K562 (cell line): Measurements from ENCODE around the gene DOCK1. TPM values are rescaled to one million over a fixed set of nuclear protein-coding genes. Genes with fewer than 3 reads are reported as not detected.

ENCODE experiments used
- ATAC-seq: fragments of 200-7000 bp; cut with Tn5 transposase; 3 replicates; pipeline ENCODE4 v1.9.1; 2020; ENCODE audit warnings: moderate library complexity
- BruUV-seq: library from RNA; stranded (reverse); fragments of 400-500 nt; replicated peaks from 2 replicates; lab custom pipeline; 2021; lab: Mats Ljungman, UMichigan
- CTCF ChIA-PET: fragments of 300-600 bp; formaldehyde crosslinking; extraction: SDS; loops from one replicate; lab custom pipeline; 2021; ENCODE audit warnings: low intra/inter-chr PET ratio; lab: Yijun Ruan, JAX
- POLR2A ChIA-PET: fragments of 300-600, 350-650 bp; sonication (Branson Sonifier 250); formaldehyde crosslinking; extraction: SDS; loops from one replicate; lab custom pipeline; 2021; ENCODE audit warnings: antibody characterized with exemption, inconsistent platforms; lab: Yijun Ruan, JAX
- DNase-seq, 4 experiments: peaks; one replicate each; pipeline versions ENCODE4 v3.0.0 to v3.0.0-alpha.2; 2011 to 2018; ENCODE audit warnings: low spot score in 3 of 4, mixed read lengths in 3 of 4; ENCODE audit errors: extremely low read depth in 1 of 4
- FAIRE-seq: peaks from 2 replicates; lab custom pipeline; 2011; peaks lifted over from hg19 to GRCh38; lab: Jason Lieb, UNC
- H2AFZ ChIP-seq: 2 replicates; pipeline ENCODE4 v1.6.0; 2011; ENCODE audit warnings: low read depth, low read length, control low read depth, inconsistent platforms
- H3K27ac ChIP-seq: fragments of 200-600 bp; 3 replicates; pipeline ENCODE4 v1.8.0; 2011; ENCODE audit warnings: low read depth, mild to moderate bottlenecking, control low read depth, inconsistent platforms, low read length, moderate library complexity, mixed read lengths; ENCODE audit errors: extremely low read depth
- H3K27me3 ChIP-seq, 2 experiments: fragments of 300-600 bp in 1 of 2; 2 replicates in 1 of 2; 3 replicates in 1 of 2; pipeline versions ENCODE4 v1.6.0 to v1.8.0; 2011; ENCODE audit warnings: inconsistent platforms in 2 of 2, low read length in 2 of 2, mild to moderate bottlenecking in 1 of 2, mixed read lengths in 1 of 2, moderate library complexity in 1 of 2; ENCODE audit not compliant: control insufficient read depth in 2 of 2, insufficient read depth in 2 of 2
- H3K36me3 ChIP-seq: fragments of 300-600 bp; 3 replicates; pipeline ENCODE4 v1.8.0; 2011; ENCODE audit warnings: mild to moderate bottlenecking, low read length, inconsistent platforms; ENCODE audit not compliant: control insufficient read depth, insufficient read depth
- H3K4me1 ChIP-seq, 2 experiments: fragments of 200-600 bp in 1 of 2; replicated peaks in 1 of 2; 2 replicates in 1 of 2; 3 replicates in 1 of 2; pipeline versions ENCODE4 v1.5.1 to v1.8.0; 2011; ENCODE audit warnings: inconsistent platforms in 2 of 2, low read length in 2 of 2, mild to moderate bottlenecking in 1 of 2, mixed read lengths in 1 of 2, moderate library complexity in 1 of 2; ENCODE audit not compliant: control insufficient read depth in 2 of 2, insufficient read depth in 2 of 2
- H3K4me2 ChIP-seq: 2 replicates; pipeline ENCODE4 v1.6.1; 2011; ENCODE audit warnings: low read length, control low read depth, inconsistent platforms, mixed read lengths; ENCODE audit not compliant: insufficient read depth
- H3K4me3 ChIP-seq: fragments of 200-600 bp; sonication (generic), shearing (Covaris generic); 2 replicates; pipeline ENCODE4 v1.5.1; 2016; ENCODE audit warnings: control low read depth, inconsistent platforms
- H3K79me2 ChIP-seq: fragments of 200-600 bp; 3 replicates; pipeline ENCODE4 v1.8.0; 2011; ENCODE audit warnings: low read length, inconsistent platforms; ENCODE audit not compliant: control insufficient read depth, insufficient read depth
- H3K9ac ChIP-seq, 2 experiments: 2 replicates each; pipeline versions ENCODE4 v1.6.0 to v1.6.1; 2011; ENCODE audit warnings: low read depth in 2 of 2, low read length in 2 of 2, control low read depth in 1 of 2, inconsistent platforms in 1 of 2, mild to moderate bottlenecking in 1 of 2, mixed read lengths in 1 of 2; ENCODE audit not compliant: insufficient read depth in 1 of 2
- H3K9me1 ChIP-seq: one replicate; pipeline ENCODE4 v1.6.0; 2011; ENCODE audit warnings: inconsistent platforms, mild to moderate bottlenecking, low read length, moderate library complexity; ENCODE audit not compliant: control insufficient read depth, insufficient read depth
- H3K9me3 ChIP-seq: replicated peaks from 2 replicates; pipeline ENCODE4 v1.5.1; 2011; ENCODE audit warnings: low read depth, low read length, inconsistent platforms; ENCODE audit not compliant: control insufficient read depth, insufficient read depth
- H4K20me1 ChIP-seq: replicated peaks from 2 replicates; pipeline ENCODE4 v1.6.1; 2011; ENCODE audit warnings: low read length, inconsistent platforms, mixed read lengths; ENCODE audit not compliant: control insufficient read depth, insufficient read depth
- CREB5 ChIP-seq: fragments of 250-450 bp; sonication (Bioruptor Pico); IDR thresholded peaks from 2 replicates; pipeline ENCODE4 v1.5.0; 2020; ENCODE audit warnings: mild to moderate bottlenecking
- DDX20 ChIP-seq: fragments of 450-650 bp; IDR thresholded peaks from 2 replicates; pipeline ENCODE4 v1.6.1; 2016; ENCODE audit warnings: missing genetic modification characterization, low read depth, mild to moderate bottlenecking, missing compliant biosample characterization, moderate library complexity
- MNT ChIP-seq, 2 experiments: fragments of 450-650 bp; conservative IDR thresholded peaks; 2 replicates each; pipeline ENCODE4 v1.6.1; 2017; ENCODE audit warnings: mild to moderate bottlenecking in 2 of 2, moderate library complexity in 2 of 2
- REST ChIP-seq, 2 experiments: fragments of 450-650 bp; formaldehyde crosslinking in 1 of 2; IDR thresholded peaks; 2 replicates each; pipeline versions ENCODE4 v1.4.0 to v1.6.1; 2014 to 2020; ENCODE audit warnings: mild to moderate bottlenecking in 2 of 2, borderline replicate concordance in 1 of 2, low read depth in 1 of 2
- TCF7 ChIP-seq: sonication (generic); IDR thresholded peaks from 2 replicates; pipeline ENCODE4 v1.6.1; 2016; ENCODE audit warnings: antibody characterized with exemption, borderline replicate concordance
- TCFL5 ChIP-seq: fragments of 250-450 bp; sonication (Bioruptor Pico); conservative IDR thresholded peaks from 2 replicates; pipeline ENCODE4 v1.6.1; 2021; ENCODE audit warnings: mild to moderate bottlenecking, moderate library complexity, matching md5 sums
- TSC22D4 ChIP-seq: fragments of 450-650 bp; IDR thresholded peaks from 2 replicates; pipeline ENCODE4 v1.6.1; 2016; ENCODE audit warnings: missing genetic modification characterization, missing biosample characterization, control low read depth
- WGBS: fragments of 100-300 bp; shearing (Covaris generic); methylation state at CpG from one replicate; pipeline ENCODE4 v1.1.6; 2016; ENCODE audit warnings: low coverage, mixed read lengths; ENCODE audit not compliant: insufficient coverage; ENCODE audit errors: missing lambda C conversion rate; 5-methylcytosine and 5-hydroxymethylcytosine counted together
- in situ Hi-C: fragments of 300-500 bp; cut with MboI; formaldehyde crosslinking; loops from 4 replicates; pipeline ENCODE4 v1.15.0; 2018; ENCODE audit warnings: inconsistent platforms, mixed read lengths
- intact Hi-C: fragments of 100-400 bp; cut with micrococcal nuclease; formaldehyde crosslinking; loops from 2 replicates; pipeline ENCODE4 v1.14.2; 2022
- polyA plus RNA-seq, 8 experiments: library from polyadenylated mRNA; depleted of rRNA in 4 of 8; stranded (reverse) in 5 of 8; unstranded in 3 of 8; fragments of >200 nt; fragmentation: Nextera tagmentation in 2 of 8; fragmentation: Illumina TruSeq in 1 of 8; extraction: Ambion mirVana in 2 of 8; extraction: Trizol in 1 of 8; gene quantifications; 2 replicates each; pipeline versions ENCODE4 v1.2.1 to v1.2.3, GENCODE V29; 2011 to 2014; ENCODE audit warnings: inconsistent platforms in 1 of 8, missing spikeins in 1 of 8
- total RNA-seq, 7 experiments: library from RNA; depleted of rRNA in 6 of 7; stranded (reverse); fragments of >200 nt in 6 of 7; fragmentation: Illumina TruSeq in 2 of 7; extraction: Trizol in 2 of 7; gene quantifications; 2 replicates each; pipeline versions ENCODE4 v1.2.1 to v1.2.3, GENCODE V29; 2011 to 2021; ENCODE audit warnings: low replicate concordance in 1 of 7

Gene DOCK1
- total and polyA plus RNA-seq, 9 of the 15 experiments (the other 6 are each of a cell fraction or from before 2014, with no cell fraction given): 0.31 TPM; not detected in 8

- no peak for TF ChIP-seq TSC22D4 (tag)
These were observed 322.4 kb downstream of the DOCK1 start (continued) for GRCh38 chr10:127227663-127228062.

GRCh38 chr10:127228195-127228787 lies 323.1 kb downstream of the DOCK1 start:
- POLR2A ChIA-PET: no interaction called here
- WGBS: under 1% methylated on average over 12 of the region's 12 CpGs
- in situ Hi-C loops (no loop called here), intact Hi-C loops (no loop called here)
- CTCF ChIA-PET: no interaction called here
- H3K9me3 ChIP-seq: no peaks in the 10 kb centered on the region
- DNase-seq (no peak), ATAC-seq (no peak), FAIRE-seq (no peak)
- H4K20me1 ChIP-seq: no peaks in the 10 kb centered on the region
- no peak overlapping the region for H2AFZ ChIP-seq
- no peak overlapping the region for H3K9ac ChIP-seq
- no peaks in the 10 kb centered on the region for H3K27me3 ChIP-seq
- H3K4me2 ChIP-seq: no peak overlapping the region
- H3K4me3 ChIP-seq: no peak overlapping the region
- H3K36me3 ChIP-seq: no peaks in the 10 kb centered on the region
- no peaks in the 10 kb centered on the region for H3K4me1 ChIP-seq
- no peaks in the 10 kb centered on the region for H3K79me2 ChIP-seq
- H3K27ac ChIP-seq: no peak overlapping the region
- no TSS peak for BruUV-seq
- H3K9me1 ChIP-seq: no peaks in the 10 kb centered on the region
- TF ChIP-seq TCFL5 (CRISPR knock-in tag) (no peak), REST (IDR thresholded peaks at IDR 0.05; ENCODE audit: borderline replicate concordance) (no peak), REST (CRISPR knock-in tag; IDR thresholded peaks at IDR 0.05; ENCODE audit: low read depth) (no peak), TCF7 (no peak), MNT (conservative IDR thresholded peaks at IDR 0.05) (no peak), CREB5 (CRISPR knock-in tag) (no peak), DDX20 (tag) (no peak)
